Activated CD4-positive, CD25-positive, alpha-beta regulatory T cell treated with anti-CD3 and anti-CD28 coated beads, Interleukin-2, amount 50 U/mL, for 24 hours (primary cell): ENCODE measurements around the gene UCK1.
"Not testable (repeated sequence)": the region's sequence is repeated elsewhere in the genome, so short reads cannot be mapped to it uniquely, and the experiment has no call there.

Experiments
- ATAC-seq, 2 donors: fragments of 150-1000 bp; cut with Tn5 transposase; one replicate each; pipeline ENCODE4 v1.10.0; 2021; ENCODE audit warnings: mild to moderate bottlenecking in 1 of 2, moderate library complexity in 1 of 2

Gene UCK1

DNA sequence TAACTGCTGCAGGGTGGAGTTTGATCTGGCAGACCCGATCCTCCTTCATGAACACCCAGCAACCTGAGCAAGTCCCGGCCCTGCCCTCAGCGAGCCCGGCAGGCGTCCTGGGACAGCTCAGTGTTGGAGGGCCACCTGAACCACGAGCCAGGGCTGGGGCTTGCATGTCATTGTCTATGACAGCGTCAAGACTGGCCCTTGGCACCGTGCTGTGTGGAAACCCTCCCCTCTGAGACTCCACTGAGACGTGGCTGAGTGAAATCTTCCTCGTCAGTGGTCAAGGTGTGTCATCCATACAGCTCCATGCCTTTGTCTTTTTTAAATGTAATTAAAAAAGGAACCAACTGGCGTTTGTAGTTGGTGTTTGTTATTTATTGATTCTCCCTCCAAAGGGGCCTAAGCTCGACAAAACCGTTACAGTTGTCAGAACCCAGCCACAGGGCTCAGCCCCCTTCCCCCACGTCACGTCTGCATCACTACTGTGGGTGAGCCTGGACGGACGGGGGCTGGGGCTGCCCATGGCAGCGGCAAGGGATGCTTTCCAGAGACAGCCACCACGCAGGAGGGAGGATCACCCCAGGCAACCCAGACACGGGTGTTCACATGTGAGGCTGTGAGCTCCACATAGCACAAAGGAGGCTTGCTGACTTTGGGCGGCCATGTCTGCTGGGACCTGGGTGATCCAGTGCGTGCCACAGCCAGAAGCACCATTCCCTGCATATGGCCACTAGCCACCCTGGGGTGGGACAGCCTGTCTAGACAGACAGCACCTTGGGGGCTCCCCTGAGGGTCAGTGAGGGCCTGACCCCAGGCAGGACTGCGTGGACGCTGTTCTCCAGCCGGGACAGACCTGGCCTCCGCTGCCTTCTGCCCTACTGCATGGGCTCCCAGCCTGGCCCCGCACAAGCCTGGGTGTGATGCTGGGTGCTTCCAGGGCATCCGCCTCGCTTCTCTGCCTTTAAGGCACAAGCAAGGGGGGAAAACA lies 7.3 kb downstream of the UCK1 start:
- ATAC-seq, result no peak

DNA sequence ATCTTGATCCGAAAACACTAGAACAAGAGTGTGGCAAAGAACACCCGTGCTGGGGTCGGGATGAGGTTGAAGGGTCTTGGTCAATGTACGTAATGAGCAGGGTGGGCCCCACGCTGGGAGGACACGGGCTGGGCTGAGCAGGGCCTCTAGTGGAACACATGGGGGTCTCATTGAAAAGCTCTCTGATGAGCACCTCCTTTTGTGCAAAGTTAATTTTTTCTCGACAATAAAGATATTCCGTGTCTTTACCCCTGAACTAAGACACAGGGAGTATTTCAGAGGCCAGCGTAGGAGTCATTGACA lies 8.0 kb downstream of the UCK1 start:
- ATAC-seq, result no peak

DNA sequence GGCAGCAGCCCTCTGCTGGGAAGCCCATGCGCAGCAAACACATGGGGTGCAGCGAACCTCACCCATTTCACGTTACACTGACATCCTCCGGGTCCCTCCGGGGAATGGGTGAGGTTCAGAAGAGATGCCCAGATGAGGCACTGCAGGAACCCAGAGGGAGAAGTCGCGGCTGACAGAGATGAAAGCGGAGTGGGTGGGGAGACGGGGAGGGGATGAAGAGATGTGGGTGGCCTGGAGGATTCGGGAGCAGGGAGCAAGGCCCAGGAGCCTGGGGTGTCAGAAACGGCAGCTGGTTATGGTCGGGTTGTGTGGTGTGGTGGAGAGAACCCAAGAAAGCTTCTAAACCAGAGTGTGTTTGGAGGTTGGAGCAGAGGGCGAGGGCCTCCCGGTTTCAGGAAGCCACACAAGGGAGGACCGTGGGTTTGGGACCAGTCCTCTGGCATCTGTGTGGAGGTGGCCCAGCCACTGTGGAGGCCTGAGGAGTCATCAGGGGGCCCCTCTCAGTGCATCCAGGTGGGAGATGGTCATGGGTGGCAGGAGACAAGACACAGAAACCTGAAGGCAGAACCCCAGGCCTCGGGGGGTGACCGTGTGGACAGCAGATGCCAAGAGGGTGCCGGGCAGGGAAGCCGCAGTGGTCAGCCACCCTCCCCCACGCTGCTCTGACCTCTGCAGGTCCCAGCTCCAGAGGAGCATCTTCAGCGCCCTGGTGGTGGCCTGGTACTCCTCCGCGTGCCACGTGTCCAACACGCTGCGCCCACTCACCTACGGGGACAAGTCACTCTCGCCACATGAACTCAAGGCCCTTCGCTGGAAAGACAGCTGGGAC lies 8.6 kb downstream of the UCK1 start:
- ATAC-seq, result no peak

DNA sequence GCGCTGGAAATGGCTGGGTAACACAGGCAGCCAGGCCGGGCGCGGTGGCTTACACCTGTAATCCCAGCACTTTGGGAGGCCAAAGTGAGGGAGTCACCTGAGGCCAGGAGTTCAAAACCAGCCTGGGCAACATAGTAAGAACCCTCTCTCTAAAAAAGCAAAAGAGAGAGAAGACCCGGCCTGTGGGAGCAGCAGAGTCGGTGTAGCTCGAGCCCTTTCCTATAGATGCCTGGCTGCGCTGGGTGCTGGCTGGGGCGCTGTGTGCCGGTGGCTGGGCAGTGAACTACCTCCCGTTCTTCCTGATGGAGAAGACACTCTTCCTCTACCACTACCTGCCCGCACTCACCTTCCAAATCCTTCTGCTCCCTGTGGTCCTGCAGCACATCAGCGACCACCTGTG lies 9.2 kb downstream of the UCK1 start:
- ATAC-seq, result no peak

DNA sequence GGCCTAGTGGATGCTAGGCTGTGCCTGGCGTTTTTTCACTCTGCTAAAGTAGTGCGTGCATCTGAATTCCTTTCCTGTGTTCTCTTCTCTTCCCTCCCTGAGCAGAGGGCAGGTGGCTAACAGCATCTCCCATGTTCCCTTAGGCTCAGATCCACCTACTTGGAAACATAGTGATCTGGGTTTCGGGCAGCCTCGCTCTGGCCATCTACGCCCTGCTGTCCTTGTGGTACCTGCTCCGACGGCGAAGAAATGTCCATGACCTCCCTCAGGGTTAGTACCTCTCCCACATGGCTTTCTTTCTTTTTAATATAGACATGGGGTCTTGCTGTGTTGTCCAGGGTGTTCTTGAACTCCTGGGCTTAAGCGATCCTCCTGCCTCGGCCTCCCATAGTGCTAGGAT lies 9.9 kb downstream of the UCK1 start:
- ATAC-seq, result no peak

DNA sequence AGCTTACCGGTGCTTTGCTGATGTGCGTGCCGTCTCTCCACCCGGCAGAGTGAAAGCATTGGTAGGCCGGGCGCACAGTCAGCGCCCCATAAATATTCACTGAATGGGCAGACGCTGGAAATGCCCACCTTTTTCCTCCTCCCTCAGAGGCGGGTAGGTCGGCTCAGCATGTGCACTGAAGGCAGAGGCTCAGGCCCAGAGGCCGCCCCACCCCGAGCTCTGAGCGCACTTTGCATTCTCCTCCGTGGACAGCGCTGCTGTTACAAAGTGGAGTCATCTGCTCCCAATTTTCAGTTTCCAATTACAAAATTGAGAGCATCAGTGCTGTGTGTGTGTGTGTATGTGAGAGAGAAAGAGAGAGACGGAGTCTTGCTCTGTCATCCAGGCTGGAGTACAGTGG lies 10.6 kb downstream of the UCK1 start:
- no peak for ATAC-seq

DNA sequence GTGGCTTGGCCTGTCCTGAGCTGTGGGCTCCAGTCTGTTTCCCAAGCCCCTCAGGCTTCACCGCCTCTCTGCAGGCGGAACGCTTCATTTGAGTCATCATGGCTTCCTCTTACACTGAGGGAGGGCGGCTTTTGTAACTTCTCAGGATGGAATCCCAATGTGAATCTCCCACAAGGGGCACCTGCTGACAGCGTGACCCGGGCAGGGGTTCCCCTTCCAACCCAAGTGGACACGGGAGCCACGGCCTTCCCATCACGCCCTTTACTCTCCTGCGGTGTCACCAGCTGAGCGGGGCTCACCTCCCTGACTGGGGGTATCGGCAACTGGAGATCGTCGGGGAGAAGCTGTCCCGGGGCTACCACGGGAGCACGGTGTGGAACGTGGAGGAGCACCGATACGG lies 12.5 kb downstream of the UCK1 start:
- ATAC-seq, result no peak

DNA sequence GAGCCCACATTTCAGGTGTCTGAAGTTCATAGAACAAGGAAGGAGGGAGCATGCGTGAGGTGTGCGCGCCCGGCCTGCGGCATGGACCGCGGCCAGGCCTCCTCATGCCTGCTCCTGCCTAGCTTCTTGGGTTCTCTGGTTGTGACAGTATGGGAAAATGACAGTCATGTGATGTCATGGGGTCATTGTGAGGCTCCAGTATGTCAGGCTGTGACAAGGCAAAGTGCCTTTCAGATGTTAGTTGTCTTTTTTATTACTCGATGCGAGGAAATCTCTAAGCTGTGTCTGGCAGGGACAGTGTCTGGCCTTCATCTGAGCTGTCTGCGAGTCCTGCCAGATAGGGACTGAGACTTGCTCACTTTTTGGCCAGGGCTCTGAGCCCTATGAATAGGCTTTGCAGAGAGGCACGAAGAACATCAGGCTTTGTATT lies 13.3 kb downstream of the UCK1 start:
- ATAC-seq, result no peak

DNA sequence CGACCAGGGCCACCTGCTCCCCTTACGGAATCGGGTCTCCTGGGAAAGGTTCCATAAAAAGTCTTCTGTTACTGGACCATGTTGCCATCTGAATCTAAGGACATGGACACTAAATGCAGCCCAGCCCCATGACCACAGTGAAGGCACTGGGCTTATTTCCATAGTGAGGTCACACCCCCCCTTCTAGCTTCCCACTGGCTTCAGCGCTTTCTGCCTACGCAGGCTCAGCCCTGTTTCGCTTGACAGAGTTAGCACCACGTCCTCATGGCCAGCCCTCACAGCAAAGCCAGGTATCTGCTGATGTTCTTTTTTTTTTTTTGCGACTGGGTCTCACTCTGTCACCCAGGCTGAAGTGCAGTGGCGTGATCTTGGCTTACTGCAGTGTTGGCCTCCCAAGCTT lies 14.1 kb downstream of the UCK1 start:
- ATAC-seq, result no peak

DNA sequence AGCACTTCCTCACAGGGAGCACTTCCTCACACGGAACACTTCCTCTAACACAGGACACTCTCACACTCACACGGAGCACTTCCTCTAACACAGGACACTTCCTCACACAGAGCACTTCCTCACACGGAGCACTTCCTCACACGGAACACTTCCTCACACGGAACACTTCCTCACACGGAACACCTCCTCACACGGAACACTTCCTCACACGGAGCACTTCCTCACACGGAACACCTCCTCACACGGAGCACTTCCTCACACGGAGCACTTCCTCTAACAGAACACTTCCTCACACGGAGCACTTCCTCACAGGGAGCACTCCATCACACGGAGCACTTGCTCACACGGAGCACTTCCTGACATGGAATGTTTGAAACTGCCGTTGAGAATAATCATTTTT lies 15.0 kb downstream of the UCK1 start:
- ATAC-seq, result no peak

DNA sequence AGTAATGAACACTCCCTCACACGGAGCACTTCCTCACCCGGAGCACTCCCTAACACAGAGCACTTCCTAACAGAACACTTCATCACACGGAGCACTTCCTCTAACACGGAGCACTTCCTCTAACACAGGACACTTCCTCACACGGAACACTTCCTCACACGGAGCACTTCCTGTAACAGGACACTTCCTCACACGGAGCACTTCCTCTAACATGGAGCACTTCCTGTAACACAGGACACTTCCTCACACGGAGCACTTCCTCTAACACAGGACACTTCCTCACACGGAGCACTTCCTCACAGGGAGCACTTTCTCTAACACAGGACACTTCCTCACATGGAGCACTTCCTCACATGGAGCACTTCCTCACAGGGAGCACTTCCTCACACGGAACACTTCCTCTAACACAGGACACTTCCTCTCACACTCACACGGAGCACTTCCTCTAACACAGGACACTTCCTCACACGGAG lies 15.5 kb downstream of the UCK1 start:
- not testable (repeated sequence) for ATAC-seq

DNA sequence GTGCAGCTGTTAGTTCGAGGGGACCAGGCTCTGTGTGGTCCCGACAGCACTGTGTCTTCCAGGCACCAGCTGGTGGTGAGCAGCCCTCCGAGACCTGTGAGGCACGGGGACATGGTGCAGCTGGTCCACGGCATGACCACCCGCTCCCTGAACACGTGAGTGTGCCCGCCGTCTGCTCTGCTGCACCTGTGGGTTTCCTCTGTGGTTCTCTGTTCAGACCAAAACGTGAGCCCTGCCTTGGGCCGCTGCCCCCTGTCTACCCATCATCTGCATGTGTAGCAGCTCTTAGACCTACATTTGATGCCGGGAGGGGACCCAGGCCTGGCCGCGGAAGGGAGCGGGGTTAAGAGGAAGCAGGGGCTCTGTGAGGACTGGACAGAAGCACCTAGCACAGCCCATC lies 17.9 kb downstream of the UCK1 start:
- ATAC-seq, result no peak

DNA sequence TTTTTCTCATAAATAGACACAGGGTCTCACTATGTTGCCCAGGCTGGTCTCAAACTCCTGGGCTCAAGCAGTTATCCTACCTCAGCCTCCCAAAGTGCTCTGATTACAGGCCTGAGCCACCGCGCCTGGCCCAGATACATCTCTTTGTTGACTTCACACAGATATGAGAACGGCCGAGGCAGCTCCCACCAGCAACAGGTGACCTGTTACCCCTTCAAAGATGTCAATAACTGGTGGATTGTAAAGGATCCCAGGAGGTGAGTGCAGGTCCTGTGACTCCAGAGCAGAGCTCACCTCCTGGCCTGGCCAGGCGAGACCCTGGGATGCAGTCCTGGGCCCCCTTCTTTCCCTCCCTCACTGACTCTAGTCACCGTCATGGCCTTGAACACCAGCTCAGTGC lies 19.2 kb downstream of the UCK1 start:
- no peak for ATAC-seq

DNA sequence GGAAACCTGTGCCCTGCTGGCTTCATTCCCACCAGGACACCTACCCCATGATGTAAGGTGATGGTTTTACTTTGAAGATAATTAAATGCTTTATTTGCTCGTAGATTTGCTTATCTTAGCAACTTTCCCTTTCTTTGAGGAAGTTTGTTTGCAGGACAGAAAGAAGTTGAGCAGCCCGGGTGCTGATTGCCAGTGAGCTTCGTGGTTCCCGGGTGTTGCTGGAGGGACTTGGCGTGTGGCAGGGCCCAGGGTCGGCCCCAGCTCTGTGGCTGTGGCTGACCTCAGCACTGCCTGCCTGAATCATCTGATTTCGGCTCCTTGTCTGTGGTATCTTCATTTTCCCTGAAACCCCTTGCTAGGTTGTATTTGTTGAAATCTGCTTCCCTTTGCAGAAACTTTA lies 19.6 kb downstream of the UCK1 start:
- no peak for ATAC-seq

DNA sequence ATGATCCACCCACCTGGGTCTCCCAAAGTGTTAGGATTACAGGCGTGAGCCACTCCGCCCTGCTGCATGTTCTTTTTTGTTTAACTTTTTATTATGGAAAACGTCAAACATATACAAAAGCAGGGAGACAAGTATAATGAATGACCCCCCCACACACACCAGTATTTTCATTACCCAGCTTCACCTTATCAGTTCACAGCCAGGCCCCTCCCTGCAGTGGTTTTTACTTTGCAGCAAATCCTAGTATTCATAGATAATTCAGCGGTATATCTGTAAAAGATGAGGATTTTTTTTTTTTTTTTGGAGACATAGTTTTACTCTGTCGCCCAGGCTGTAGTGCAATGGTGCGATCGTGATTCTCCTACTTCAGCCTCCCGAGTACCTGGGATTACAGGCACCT lies 26.1 kb downstream of the UCK1 start:
- no peak for ATAC-seq

DNA sequence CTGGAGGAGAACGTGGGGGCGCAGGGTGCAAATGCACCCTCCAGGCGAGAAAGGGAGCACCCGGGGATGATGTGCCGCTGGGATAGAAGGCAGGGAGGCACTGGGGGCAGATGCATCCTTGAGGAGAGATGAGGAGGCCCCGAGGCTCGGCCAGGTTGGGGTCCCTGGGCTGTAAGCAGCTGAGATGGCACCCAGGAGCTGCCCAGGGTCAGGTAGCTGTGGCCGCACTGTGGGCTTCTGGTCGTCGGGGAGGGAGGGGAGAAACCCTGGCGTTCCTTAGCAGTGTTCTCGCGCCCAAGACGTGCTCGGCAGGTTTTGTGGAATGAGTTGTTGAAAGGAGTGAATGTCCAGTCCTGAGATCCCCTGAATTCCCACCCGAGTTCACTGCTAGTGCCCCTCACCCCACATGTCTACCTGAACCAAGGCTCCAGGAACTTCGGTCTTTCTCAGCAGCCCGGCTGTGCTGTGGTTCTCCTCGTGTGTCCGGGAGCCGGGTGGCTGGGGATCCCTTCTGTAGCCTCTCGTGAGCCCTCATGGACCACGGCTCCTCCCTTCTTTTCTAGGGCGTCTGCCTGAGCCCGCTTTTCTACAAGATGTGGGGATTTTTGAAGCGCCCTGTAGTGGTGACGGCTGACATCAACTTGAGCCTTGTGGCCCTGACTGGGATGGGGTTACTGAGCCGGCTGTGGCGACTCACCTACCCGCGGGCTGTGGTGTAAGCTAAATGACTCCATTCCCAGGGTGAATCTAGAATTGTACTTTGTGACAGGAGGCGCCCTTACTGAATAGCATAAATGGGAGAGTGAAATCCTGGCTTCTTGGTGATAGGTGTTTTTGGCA lies 27.2 kb downstream of the UCK1 start:
- ATAC-seq, result peak; percentile 66 to 74

DNA sequence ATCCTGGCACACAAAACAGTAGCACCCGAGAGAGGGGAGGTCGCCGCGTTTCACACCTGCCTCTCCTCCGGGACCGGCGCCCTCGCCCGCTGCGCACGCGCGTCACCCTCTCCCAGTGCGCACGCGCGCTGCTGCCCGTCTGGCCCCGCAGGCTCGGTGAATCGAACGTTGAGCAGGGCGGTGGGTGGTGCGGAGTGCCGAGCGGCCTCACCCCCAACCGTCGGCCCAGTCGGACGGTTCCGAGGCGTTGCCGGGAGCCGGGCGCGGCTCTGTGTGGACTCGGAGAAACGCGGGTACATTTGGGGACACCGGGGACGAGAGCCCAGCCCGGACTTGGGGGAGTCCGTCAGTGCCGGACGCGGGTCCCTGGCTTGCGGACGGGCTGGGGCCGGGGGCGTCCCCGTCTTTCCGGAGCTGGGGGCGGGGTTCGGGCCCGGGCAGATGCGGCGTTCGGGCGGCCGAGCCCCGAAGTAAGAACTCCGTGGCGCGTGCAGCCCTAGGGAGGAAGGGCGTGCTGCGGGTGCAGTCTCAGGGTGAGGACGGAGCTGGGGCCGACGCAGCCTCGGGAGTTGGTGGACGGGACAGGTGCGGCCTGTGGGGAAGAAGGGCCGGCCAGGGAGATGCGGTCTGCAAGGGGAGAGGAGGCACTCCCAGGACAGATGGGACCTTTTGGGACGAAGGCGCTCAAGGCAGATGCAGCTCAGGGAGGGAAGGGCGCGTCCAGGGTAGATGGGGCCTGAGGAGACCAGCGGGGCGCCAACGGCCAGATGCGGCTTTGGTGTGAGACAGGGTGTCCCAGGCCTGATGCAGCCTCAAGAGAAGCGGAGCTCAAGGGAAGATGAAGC lies 28.1 kb downstream of the UCK1 start, which contains the start of gene POMT1:
Gene POMT1 (plus strand): TSS at position 138 of the 845 bp plus-strand sequence. CDS start 1,301 bp downstream, outside the sequence.
- ATAC-seq, result peak; percentile 58 to 63

DNA sequence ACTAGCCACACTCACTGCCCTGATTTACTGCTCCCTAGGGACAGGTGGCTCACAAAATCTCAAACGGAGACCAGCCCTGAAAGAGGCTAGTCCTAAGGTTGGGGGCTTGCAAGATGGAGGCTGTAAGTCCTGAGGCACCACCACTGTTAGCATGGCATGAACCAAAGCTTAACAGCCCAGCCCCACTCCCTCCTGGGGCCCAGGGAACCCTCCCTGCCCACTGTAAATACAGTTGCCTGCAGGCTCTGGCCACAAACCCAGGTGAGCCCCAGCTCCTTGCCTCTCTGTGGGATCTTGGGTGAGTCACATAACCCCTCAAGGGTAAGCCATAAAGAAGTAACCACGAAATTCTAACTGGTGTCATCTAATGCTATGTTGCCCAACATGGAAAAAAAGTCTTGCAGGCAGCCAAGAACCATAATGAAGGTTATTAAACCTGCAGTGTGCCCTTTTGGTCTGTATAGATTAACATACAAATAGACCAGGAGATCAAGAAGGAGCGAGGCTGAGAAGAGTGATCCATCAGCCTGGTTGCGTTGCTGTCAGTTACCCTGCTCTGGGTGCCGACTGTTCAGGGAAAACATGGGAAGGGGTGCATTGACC lies 30.0 kb downstream of the UCK1 start:
- ATAC-seq, result peak; percentile 29 to 44

DNA sequence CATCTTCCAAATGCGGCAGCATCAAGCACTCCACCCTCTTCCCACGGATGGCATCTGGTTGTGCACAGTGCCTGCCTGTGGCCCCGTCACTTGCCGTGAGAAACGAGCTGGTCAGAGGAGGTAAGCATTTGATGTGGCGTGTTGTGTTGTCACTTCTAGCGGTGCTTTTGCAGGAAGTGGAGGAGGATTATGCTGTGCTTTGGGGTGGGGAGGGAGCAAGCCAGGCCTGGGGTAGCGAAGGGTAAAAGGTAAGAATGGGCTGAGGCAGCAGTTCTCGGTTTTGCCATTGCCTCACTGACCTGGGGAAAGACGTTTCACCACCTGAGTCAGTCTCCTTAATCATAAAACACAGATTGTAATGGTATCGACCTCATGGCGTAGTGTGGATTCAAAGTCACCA lies 30.7 kb downstream of the UCK1 start:
- peak; percentile 52 to 56 for ATAC-seq

DNA sequence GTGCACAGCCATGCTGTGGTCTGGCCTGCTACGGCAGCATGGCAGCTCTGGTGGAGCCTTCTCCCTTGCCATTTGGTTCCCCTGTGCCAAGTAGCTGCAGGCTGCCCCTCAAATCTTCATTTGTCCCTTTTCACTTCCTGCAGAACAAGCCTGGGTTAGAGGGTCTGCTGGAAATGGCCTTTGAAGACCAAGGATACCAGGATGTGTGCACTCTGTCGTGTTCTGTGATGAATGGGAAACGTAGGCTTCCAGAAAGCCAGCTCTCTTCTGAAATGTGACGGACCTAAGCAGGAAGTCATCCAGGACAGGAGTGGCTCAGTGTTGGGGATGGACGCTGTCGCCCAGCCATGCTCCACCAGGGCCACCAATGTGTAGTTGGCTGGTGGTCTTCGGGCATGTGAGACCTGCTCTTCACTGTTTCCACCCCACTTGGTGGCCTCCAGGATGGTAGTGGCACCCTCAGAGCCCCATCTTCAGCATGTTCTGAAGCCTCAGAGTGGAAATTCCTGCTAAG lies 31.8 kb downstream of the UCK1 start:
- ATAC-seq, result no peak

DNA sequence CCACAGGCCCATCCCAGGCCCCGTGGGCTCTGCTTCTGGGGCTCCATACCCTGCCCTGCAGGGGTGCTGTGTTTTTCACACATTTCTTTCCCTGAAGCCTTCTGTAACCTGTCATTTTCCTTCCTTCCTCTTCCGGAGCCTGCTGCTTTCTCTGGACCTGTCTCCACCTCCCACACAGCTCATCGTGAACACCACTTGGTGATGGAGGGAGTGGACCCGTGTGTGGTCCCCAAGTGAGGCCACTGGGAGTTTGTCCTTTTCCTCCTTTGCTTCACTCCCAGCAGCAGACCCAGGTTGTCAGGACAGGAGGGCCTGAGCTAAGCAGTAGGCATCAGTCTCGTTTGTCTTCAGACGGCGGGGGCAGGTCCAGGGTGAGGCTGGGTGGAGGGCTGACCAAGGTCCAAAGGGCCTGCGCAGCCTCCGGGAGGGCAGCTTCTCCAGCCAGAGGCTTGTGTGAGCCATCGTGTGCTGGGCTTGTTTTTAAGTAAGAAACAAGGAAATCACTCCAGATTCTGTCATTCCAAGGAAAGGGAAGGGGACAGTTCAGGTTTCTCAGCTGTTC lies 34.1 kb downstream of the UCK1 start:
- ATAC-seq, result no peak
